HG03460 (cell line): ENCODE results near the gene DUSP9.

Experiments
- ATAC-seq: cut with Tn5 transposase; IDR thresholded peaks from one replicate; pipeline ENCODE4 v1.9.1; 2021; ENCODE audit not compliant: unreplicated experiment

Gene DUSP9

DNA sequence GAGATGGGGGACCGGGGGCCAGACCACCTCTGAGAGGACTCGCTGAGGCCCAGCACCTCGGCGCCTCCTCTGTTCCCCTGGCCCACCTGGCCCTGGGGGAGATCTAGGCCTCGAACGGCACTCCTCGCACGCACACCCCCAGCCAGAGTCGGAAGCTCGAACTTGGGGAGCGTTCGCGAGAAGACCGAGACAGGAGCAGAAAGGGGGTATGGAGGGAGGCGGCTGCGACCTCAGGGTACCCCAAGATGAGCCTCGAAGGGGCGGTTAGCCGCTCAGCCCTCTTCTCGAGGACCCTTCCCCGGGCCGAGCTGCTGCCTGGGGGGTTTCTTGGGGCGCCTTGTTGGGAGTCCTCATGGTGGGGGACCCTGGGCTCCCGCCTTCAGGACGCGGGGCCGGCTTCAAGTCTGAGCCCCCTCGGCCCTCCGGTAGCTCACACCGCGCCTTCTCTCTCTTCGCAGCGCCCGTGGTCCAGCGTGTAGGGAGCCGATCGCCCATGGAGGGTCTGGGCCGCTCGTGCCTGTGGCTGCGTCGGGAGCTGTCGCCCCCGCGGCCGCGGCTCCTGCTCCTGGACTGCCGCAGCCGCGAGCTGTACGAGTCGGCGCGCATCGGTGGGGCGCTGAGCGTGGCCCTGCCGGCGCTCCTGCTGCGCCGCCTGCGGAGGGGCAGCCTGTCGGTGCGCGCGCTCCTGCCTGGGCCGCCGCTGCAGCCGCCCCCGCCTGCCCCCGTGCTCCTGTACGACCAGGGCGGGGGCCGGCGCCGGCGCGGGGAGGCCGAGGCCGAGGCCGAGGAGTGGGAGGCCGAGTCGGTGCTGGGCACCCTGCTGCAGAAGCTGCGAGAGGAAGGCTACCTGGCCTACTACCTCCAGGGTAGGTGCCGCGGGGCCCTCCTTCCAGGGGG, 706 bp downstream of the DUSP9 start:
- no peak for ATAC-seq

DNA sequence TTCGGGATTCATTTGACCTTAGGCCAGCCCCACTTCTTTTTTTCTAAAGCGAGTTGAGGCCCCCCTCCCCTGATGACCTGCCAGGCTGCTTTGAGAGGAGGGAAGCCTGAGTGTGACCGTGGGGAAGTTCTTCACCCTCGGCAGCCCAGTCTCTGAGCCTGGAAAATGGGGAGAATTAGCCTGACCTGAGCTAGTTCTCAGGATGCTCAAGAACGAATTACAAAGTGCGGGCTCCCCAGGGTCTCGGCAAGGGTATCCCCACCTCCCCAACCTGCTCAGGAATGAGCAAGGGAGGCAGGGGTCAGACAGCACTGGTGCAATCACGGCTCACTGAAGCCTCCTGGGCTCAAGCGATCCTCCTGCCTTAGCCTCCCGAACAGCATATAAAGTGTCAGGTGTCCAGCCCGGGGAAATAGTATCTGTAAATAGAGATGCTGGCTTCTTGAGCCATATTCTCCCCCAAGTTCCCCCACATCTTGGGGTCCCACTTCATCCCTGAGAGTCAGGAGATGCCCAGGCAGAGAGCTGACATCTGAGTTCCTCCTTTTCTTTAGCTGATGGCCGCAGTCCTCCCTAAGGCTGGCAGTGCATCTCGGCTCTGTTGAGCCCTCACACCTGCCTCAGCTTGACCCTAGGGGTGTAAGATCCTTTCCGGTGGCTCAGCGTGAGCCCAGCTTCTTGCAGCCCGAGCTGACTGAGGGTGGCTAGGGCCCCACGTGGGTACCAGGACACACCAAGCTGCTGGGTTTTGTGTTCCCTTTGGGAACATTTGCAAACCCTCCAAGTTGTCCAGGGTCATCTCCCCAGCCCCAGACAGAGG, 1.6 kb downstream of the DUSP9 start:
- ATAC-seq: no peak

DNA sequence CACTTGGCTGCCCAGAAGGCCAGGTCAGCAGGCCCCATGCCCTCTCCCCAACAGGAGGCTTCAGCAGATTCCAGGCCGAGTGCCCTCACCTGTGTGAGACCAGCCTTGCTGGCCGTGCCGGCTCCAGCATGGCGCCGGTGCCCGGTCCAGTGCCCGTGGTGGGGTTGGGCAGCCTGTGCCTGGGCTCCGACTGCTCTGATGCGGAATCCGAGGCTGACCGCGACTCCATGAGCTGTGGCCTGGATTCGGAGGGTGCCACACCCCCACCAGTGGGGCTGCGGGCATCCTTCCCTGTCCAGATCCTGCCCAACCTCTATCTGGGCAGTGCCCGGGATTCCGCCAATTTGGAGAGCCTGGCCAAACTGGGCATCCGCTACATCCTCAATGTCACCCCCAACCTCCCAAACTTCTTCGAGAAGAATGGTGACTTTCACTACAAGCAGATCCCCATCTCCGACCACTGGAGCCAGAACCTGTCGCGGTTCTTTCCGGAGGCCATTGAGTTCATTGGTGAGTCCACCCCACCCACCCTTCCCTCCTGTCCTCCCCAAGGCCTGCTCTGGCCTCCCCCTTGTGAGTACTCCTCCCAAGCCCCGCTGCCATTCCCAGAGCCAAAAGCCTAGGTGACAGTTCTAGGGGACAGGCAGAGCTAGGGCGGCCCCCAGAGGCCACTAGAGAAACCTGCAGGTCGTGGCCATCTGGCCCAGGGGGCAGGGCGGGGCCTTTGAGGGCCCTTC, 2.3 kb downstream of the DUSP9 start:
- ATAC-seq: no peak

GRCh38 chrX:153649915-153650782, 3.1 kb downstream of the DUSP9 start:
- no peak for ATAC-seq

DNA sequence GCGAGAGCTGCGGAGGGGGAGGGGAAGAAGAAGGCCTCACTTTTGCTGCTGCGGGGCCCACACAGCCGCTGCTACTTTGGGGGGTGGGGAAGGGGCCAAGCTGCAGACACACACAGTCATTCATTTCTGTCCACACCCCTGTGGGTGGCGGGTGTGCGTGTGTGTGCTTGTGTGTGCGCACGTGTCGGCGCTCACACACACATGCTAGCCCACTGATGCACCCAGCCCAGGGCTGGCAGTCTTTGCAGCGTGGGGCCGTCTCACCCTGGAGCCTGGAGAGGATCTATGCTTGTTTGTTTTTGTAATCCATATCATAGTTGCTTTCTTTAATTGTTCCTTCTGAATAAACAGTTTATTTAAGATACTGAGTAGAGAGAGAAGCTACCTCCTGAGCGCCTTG, 4.0 kb downstream of the DUSP9 start:
- no peak for ATAC-seq

- no peak for ATAC-seq
Measured at GRCh38 chrX:153651540-153652079, 4.6 kb downstream of the DUSP9 start.

- no peak for ATAC-seq
Measured at GRCh38 chrX:153653556-153653955, 6.6 kb downstream of the DUSP9 start.

DNA sequence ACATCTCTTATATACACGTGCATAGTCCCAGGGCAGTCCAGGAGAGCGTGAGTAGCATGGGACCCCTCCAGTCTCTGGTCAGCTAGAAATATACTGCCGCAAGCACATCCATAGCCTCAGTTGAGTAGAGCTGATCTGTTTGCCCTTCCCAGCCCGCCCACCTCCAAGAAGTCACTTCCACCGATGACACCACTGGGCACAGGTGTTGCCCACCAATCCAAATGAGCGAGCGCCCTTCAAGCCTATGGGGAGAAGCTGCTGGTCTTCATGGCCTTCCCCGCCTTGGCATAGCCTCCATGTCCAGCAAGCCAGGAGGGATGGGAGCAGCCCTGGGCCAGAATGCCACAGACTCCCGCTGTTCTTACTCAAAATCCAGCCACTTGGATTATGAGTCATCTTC, 10.2 kb downstream of the DUSP9 start:
- no peak for ATAC-seq

DNA sequence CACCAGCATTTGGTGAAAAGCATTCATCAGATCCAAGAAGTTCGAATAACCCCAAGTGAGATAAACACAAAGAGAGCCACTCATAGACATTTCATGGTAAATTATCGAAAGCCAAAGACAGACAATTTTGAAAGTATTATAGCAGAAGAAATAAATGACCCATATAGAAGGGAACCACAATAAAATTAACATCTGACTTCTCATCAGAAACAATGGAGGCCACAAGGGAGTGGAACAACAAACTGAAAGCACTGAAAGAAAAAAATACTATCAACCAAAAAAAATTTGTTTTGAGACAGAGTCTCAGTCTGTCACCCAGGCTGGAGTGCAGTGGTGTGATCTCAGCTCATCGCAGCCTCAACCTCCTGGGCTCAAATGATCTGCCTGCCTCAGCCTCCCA, 12.3 kb downstream of the DUSP9 start:
- no peak for ATAC-seq

DNA sequence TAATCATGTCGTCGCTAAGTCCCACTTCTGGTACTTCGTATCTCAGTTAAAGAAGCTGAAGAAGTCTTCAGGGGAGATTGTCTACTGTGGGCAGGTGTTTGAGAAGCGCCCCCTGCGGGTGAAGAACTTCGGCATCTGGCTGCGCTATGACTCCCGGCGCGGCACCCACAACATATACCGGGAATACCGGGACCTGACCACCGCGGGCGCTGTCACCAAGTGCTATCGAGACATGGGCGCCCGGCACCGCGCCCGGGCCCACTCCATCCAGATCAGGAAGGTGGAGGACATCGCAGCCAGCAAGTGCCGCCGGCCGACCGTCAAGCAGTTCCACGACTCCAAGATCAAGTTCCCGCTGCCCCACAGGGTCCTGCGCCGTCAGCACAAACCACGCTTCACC, 15.3 kb downstream of the DUSP9 start:
- ATAC-seq: no peak

DNA sequence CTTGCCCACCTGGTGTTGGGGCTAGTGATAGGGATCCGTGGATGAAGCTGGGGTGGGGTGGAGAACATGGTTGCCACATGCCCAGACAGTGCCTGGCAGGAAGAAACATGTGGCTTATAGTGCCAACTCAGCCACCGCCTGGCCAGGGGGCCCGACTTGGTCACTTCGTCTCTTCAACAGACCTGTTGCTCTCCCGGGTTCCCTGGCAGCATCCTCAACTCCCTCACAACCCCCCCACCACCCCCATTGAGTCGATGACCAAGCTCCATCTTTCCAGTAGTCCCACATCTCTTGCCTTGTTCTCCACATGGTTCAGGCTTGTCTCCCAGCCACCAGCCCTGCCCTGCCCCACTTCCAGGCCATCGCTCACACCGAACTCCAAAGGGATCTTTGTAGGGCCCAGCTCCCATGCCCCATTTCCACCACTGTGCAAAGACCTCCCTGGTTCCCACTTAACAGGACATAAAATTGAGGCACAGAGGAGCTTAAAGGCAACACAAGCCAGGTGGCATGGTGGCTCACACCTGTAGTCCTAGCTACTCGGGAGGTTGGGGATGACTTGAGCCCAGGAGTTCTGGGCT, 18.8 kb downstream of the DUSP9 start:
- no peak for ATAC-seq

GRCh38 chrX:153667281-153667955, 20.4 kb downstream of the DUSP9 start:
- ATAC-seq: no peak

GRCh38 chrX:153667956-153668396, 21.0 kb downstream of the DUSP9 start:
- ATAC-seq: peak; percentile 50

DNA sequence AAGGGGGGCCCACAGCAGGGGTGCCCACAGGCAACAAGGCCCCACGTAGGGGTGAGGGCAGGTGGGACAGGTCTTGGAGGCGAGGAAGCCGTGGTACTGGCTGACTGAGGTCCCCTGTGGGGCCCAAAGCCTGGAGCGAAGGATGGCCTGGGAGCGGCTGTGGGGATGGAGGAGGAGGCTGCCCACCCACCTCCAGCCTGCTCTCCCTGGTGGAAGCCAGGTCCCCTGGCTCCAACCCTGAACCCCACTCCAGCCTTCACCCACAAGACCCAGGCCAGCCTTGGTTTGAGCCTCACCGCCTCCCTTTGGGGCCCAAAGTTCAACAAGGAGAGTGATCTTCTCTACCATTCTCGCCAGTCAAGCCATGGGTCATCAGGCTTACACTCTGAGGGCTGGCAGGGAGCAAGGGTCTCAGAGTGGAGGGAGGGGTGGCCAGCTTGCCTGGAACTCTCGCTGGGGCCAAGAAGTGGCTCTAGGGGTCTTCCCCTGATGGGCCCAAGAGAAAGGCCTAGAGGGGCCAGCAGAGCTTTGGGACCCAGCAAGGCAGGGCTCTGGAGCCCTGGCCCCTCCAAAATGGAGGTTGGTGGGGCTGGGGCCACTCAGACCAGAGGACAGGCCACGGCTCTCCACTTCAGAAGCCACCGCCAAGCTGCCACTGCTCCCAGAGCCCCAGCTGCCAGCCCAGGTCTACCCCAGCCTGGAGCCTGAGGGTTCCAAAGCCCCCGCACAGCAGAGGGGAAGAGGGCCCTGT, 21.6 kb downstream of the DUSP9 start:
- ATAC-seq: no peak

DNA sequence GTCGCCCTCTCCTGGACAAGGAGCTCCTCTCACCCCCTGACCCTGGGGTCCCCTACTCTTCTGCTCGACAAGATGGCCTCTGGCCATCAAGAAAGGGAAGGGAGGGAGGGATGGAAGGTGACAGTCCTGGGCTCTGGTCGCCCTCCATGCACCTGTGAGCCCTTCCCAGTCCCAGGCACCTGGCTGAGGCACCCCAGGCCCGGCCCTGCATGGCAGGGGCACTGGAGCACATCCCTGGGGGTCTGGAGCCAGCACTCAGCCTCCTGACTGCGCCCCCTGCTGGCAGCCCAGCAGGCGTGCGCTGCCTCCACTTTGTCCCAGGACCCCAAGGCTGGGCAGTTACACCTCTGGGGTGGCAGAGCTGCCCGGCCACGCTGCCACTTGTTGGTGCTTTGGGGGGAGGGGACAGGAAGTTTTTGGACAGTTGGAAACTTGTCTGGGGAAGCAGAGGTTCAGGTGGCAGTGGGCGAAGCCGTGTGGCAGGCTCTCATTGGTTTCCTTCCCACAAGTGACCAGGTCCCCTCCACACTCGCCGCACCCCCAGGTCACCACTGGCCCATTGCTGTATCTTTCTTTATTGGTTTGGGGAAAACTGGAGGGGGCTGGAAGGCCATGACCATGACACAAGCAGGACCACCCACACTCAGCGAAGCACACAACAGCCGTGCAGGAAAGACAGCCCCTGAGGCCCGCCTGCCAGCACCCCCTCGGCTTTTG, 22.3 kb downstream of the DUSP9 start:
- ATAC-seq: no peak

GRCh38 chrX:153669901-153670731, 23.1 kb downstream of the DUSP9 start:
- ATAC-seq: no peak
